ENCODE measurements around the gene CDCA4.
"Not testable (repeated sequence)": the region's sequence is repeated elsewhere in the genome, so short reads cannot be mapped to it uniquely, and the experiment has no call there.

Gene CDCA4

GRCh38 chr14:105064001-105064400 is 43.1 kb upstream of the CDCA4 start:
- ATAC-seq (ENCODE audit: insufficient read depth, low read depth) (no peak), DNase-seq (no peak)
- Histone ChIP-seq H3K4me3 (ENCODE audit: low read depth in 1 of 2, low read length in 2 of 2) (no peak overlapping the region), H3K4me1 (ENCODE audit: insufficient read depth, low read length) (0 out of 2 replicates have a peak, but pooled peaks cover 4% of the 10 kb centered on the region), H3K36me3 (ENCODE audit: insufficient read depth, low read length) (no peaks in the 10 kb centered on the region), H3K79me2 (ENCODE audit: insufficient read depth, low read length) (no peaks in the 10 kb centered on the region), H3K27me3 (ENCODE audit: insufficient read depth, low read length, poor library complexity) (no peaks in the 10 kb centered on the region), H3K9me3 (ENCODE audit: insufficient read depth, low read length, severe bottlenecking) (no peaks in the 10 kb centered on the region), H2AFZ (ENCODE audit: low read depth, low read length) (no peak overlapping the region), H3K4me2 (ENCODE audit: insufficient read depth, low read length) (no peak overlapping the region), H3K9ac (ENCODE audit: low read depth, low read length) (no peak overlapping the region), H3K27ac (ENCODE audit: low read length) (no peak overlapping the region), H4K20me1 (ENCODE audit: insufficient read depth, low read length) (no peaks in the 10 kb centered on the region)
- no peak for TF ChIP-seq CTCF (IDR thresholded peaks at IDR 0.05; ENCODE audit: borderline replicate concordance, extremely low read depth, low read length, poor library complexity, severe bottlenecking)
- no peak for TF ChIP-seq EZH2 (IDR thresholded peaks at IDR 0.05; ENCODE audit: borderline replicate concordance, low read depth, low read length, severe bottlenecking)

GRCh38 chr14:105063506-105063905 is 42.6 kb upstream of the CDCA4 start:
- not testable (repeated sequence) for H3K4me3 ChIP-seq (ENCODE audit: low read depth in 1 of 2, low read length in 2 of 2); H3K27ac ChIP-seq (ENCODE audit: low read length); ATAC-seq (ENCODE audit: insufficient read depth, low read depth); H4K20me1 ChIP-seq (ENCODE audit: insufficient read depth, low read length); H2AFZ ChIP-seq (ENCODE audit: low read depth, low read length); DNase-seq; H3K27me3 ChIP-seq (ENCODE audit: insufficient read depth, low read length, poor library complexity); H3K79me2 ChIP-seq (ENCODE audit: insufficient read depth, low read length); H3K9ac ChIP-seq (ENCODE audit: low read depth, low read length); H3K36me3 ChIP-seq (ENCODE audit: insufficient read depth, low read length); H3K4me2 ChIP-seq (ENCODE audit: insufficient read depth, low read length); H3K9me3 ChIP-seq (ENCODE audit: insufficient read depth, low read length, severe bottlenecking); H3K4me1 ChIP-seq (ENCODE audit: insufficient read depth, low read length)

- Histone ChIP-seq H3K27ac (ENCODE audit: low read length) (no peak overlapping the region), H3K36me3 (ENCODE audit: insufficient read depth, low read length) (no peaks in the 10 kb centered on the region), H3K4me2 (ENCODE audit: insufficient read depth, low read length) (no peak overlapping the region), H3K4me3 (ENCODE audit: low read depth in 1 of 2, low read length in 2 of 2) (no peak overlapping the region), H4K20me1 (ENCODE audit: insufficient read depth, low read length) (no peaks in the 10 kb centered on the region), H2AFZ (ENCODE audit: low read depth, low read length) (no peak overlapping the region), H3K79me2 (ENCODE audit: insufficient read depth, low read length) (no peaks in the 10 kb centered on the region), H3K9ac (ENCODE audit: low read depth, low read length) (no peak overlapping the region), H3K4me1 (ENCODE audit: insufficient read depth, low read length) (0 out of 2 replicates have a peak, but pooled peaks cover 4% of the 10 kb centered on the region), H3K27me3 (ENCODE audit: insufficient read depth, low read length, poor library complexity) (no peaks in the 10 kb centered on the region), H3K9me3 (ENCODE audit: insufficient read depth, low read length, severe bottlenecking) (no peaks in the 10 kb centered on the region)
- ATAC-seq (ENCODE audit: insufficient read depth, low read depth) (no peak), DNase-seq (no peak)
- TF ChIP-seq CTCF (IDR thresholded peaks at IDR 0.05; ENCODE audit: borderline replicate concordance, extremely low read depth, low read length, poor library complexity, severe bottlenecking) = no peak
- no peak for TF ChIP-seq EZH2 (IDR thresholded peaks at IDR 0.05; ENCODE audit: borderline replicate concordance, low read depth, low read length, severe bottlenecking)
Measured at GRCh38 chr14:105063056-105063455, 42.2 kb upstream of the CDCA4 start.

- Histone ChIP-seq H3K79me2 (ENCODE audit: insufficient read depth, low read length) (no peaks in the 10 kb centered on the region), H3K36me3 (ENCODE audit: insufficient read depth, low read length) (no peaks in the 10 kb centered on the region), H3K9me3 (ENCODE audit: insufficient read depth, low read length, severe bottlenecking) (no peaks in the 10 kb centered on the region), H3K27ac (ENCODE audit: low read length) (no peak overlapping the region), H4K20me1 (ENCODE audit: insufficient read depth, low read length) (no peaks in the 10 kb centered on the region), H3K27me3 (ENCODE audit: insufficient read depth, low read length, poor library complexity) (no peaks in the 10 kb centered on the region), H3K9ac (ENCODE audit: low read depth, low read length) (no peak overlapping the region), H3K4me1 (ENCODE audit: insufficient read depth, low read length) (0 out of 2 replicates have a peak, but pooled peaks cover 4% of the 10 kb centered on the region), H3K4me3 (ENCODE audit: low read depth in 1 of 2, low read length in 2 of 2) (no peak overlapping the region), H3K4me2 (ENCODE audit: insufficient read depth, low read length) (no peak overlapping the region), H2AFZ (ENCODE audit: low read depth, low read length) (no peak overlapping the region)
- TF ChIP-seq CTCF (IDR thresholded peaks at IDR 0.05; ENCODE audit: borderline replicate concordance, extremely low read depth, low read length, poor library complexity, severe bottlenecking) (no peak), EZH2 (IDR thresholded peaks at IDR 0.05; ENCODE audit: borderline replicate concordance, low read depth, low read length, severe bottlenecking) (no peak)
- DNase-seq (no peak), ATAC-seq (ENCODE audit: insufficient read depth, low read depth) (no peak)
Measured at GRCh38 chr14:105062048-105062433, 41.2 kb upstream of the CDCA4 start.
